Measurements from ENCODE around the gene TBCEL.

- TF ChIP-seq CTCF (IDR thresholded peaks at IDR 0.05) (no peak), POLR2A (IDR thresholded peaks at IDR 0.05) (no peak)
Observed at GRCh38 chr11:121032546-121032945, 8.6 kb downstream of the TBCEL start.
